ENCODE data around the gene MYO15B.

- TF ChIP-seq POLR2AphosphoS5 (IDR thresholded peaks at IDR 0.05; ENCODE audit: low read depth, low read length) (no peak), POLR2A (IDR thresholded peaks at IDR 0.05; ENCODE audit: low read depth, low read length) (no peak), TAF1 (IDR thresholded peaks at IDR 0.05; ENCODE audit: borderline replicate concordance, low read depth, low read length) (no peak)
Measured at GRCh38 chr17:75589919-75590303, 2.3 kb downstream of the MYO15B start.
